Measurements from ENCODE around the gene TMBIM1.

Gene TMBIM1

DNA sequence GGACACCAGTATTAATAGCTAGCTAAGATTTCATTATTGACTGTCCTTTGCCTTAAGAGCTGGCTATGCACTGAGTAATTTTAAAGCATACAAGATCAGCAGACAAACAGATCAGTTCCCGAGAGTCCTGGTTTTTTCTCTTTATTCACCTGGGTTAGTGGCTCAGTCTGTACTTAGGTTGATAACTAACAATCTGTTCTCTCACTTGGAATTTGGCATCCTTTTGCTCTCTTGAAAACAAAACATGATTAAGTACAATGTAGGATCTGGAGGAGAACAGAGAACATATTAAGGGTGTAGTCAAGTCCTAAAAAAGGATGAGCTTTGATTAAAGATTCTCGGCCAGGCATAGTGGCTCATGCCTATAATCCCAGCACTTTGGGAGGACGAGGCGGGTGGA, 58.8 kb downstream of the TMBIM1 start:
- TF ChIP-seq, protein P1, sequence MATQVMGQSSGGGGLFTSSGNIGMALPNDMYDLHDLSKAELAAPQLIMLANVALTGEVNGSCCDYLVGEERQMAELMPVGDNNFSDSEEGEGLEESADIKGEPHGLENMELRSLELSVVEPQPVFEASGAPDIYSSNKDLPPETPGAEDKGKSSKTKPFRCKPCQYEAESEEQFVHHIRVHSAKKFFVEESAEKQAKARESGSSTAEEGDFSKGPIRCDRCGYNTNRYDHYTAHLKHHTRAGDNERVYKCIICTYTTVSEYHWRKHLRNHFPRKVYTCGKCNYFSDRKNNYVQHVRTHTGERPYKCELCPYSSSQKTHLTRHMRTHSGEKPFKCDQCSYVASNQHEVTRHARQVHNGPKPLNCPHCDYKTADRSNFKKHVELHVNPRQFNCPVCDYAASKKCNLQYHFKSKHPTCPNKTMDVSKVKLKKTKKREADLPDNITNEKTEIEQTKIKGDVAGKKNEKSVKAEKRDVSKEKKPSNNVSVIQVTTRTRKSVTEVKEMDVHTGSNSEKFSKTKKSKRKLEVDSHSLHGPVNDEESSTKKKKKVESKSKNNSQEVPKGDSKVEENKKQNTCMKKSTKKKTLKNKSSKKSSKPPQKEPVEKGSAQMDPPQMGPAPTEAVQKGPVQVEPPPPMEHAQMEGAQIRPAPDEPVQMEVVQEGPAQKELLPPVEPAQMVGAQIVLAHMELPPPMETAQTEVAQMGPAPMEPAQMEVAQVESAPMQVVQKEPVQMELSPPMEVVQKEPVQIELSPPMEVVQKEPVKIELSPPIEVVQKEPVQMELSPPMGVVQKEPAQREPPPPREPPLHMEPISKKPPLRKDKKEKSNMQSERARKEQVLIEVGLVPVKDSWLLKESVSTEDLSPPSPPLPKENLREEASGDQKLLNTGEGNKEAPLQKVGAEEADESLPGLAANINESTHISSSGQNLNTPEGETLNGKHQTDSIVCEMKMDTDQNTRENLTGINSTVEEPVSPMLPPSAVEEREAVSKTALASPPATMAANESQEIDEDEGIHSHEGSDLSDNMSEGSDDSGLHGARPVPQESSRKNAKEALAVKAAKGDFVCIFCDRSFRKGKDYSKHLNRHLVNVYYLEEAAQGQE (IDR thresholded peaks at IDR 0.05; ENCODE audit: insufficient replicate concordance, low read depth) = no peak
- TF ChIP-seq GABPA (IDR thresholded peaks at IDR 0.05; ENCODE audit: low read depth) (no peak), SPI1 (IDR thresholded peaks at IDR 0.05; ENCODE audit: borderline replicate concordance, low read depth) (no peak), POLR2AphosphoS5 (IDR thresholded peaks at IDR 0.05; ENCODE audit: low read depth) (no peak)
- TF ChIP-seq, protein P2, sequence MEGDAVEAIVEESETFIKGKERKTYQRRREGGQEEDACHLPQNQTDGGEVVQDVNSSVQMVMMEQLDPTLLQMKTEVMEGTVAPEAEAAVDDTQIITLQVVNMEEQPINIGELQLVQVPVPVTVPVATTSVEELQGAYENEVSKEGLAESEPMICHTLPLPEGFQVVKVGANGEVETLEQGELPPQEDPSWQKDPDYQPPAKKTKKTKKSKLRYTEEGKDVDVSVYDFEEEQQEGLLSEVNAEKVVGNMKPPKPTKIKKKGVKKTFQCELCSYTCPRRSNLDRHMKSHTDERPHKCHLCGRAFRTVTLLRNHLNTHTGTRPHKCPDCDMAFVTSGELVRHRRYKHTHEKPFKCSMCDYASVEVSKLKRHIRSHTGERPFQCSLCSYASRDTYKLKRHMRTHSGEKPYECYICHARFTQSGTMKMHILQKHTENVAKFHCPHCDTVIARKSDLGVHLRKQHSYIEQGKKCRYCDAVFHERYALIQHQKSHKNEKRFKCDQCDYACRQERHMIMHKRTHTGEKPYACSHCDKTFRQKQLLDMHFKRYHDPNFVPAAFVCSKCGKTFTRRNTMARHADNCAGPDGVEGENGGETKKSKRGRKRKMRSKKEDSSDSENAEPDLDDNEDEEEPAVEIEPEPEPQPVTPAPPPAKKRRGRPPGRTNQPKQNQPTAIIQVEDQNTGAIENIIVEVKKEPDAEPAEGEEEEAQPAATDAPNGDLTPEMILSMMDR (IDR thresholded peaks at IDR 0.05; ENCODE audit: insufficient read depth, low read length) = no peak
- no peak overlapping the region for H3K4me3 ChIP-seq (replicated peaks; ENCODE audit: insufficient read depth, low read length)
- no peak overlapping the region for H3K27ac ChIP-seq (replicated peaks)
- DNase-seq (ENCODE audit: low read depth in 1 of 2, low spot score in 1 of 2) = no peak
- H3K27me3 ChIP-seq (ENCODE audit: insufficient read depth, poor library complexity, severe bottlenecking) = no peaks in the 10 kb centered on the region

DNA sequence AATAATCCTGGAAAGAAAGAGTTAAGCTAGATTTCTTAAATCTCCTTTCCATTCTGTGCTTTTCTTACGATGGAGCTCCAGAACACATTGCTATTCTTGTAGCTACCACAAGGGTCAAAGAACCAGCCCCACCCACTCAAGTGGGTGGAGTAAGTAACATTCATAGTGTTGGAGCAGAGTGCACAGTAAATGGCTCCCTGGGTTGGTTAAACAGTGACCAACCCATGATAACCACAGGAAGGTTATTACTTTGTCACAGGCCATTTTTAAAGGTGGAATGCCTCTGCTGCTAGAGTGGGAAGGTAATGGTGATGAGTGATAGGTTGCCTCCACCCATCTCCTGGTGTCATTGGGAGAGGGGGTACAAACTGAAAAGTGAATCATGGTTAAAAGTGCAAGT, 61.4 kb downstream of the TMBIM1 start:
- TF ChIP-seq SPI1 (IDR thresholded peaks at IDR 0.05; ENCODE audit: borderline replicate concordance, low read depth) (no peak), GABPA (IDR thresholded peaks at IDR 0.05; ENCODE audit: low read depth) (no peak), POLR2AphosphoS5 (IDR thresholded peaks at IDR 0.05; ENCODE audit: low read depth) (no peak)
- TF ChIP-seq, protein P2 (IDR thresholded peaks at IDR 0.05; ENCODE audit: insufficient read depth, low read length) = no peak
- TF ChIP-seq, protein P1 (IDR thresholded peaks at IDR 0.05; ENCODE audit: insufficient replicate concordance, low read depth) = no peak
- DNase-seq (ENCODE audit: low read depth in 1 of 2, low spot score in 1 of 2) = no peak
- H3K4me3 ChIP-seq (replicated peaks; ENCODE audit: insufficient read depth, low read length) = no peak overlapping the region
- no peaks in the 10 kb centered on the region for H3K27me3 ChIP-seq (ENCODE audit: insufficient read depth, poor library complexity, severe bottlenecking)
- H3K27ac ChIP-seq (replicated peaks) = peak overlapping the region; percentile 70

DNA sequence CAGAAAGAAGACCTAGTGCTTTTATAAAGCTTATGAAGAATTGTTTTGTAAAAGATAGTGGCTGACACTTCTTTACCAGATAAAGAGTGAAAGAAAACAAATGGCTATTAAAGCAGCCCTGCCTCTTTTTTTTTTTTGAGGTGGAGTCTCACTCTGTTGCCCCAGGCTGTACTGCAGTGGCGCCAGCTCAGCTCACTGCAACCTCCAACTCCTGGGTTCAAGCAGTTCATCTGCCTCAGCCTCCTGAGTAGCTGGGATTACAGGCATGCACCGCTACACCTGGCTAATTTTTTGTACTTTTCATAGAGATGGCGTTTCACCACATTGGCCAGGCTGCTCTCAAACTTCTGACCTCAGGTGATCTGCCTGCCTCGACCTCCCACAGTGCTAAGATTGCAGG, 62.5 kb downstream of the TMBIM1 start:
- Histone ChIP-seq H3K27ac (replicated peaks) (peak overlapping the region; percentile 70), H3K4me3 (replicated peaks; ENCODE audit: insufficient read depth, low read length) (no peak overlapping the region), H3K27me3 (ENCODE audit: insufficient read depth, poor library complexity, severe bottlenecking) (no peaks in the 10 kb centered on the region)
- DNase-seq (ENCODE audit: low read depth in 1 of 2, low spot score in 1 of 2) = no peak
- TF ChIP-seq, protein P2 (IDR thresholded peaks at IDR 0.05; ENCODE audit: insufficient read depth, low read length) = no peak
- TF ChIP-seq POLR2AphosphoS5 (IDR thresholded peaks at IDR 0.05; ENCODE audit: low read depth) (no peak), SPI1 (IDR thresholded peaks at IDR 0.05; ENCODE audit: borderline replicate concordance, low read depth) (no peak), GABPA (IDR thresholded peaks at IDR 0.05; ENCODE audit: low read depth) (no peak)
- TF ChIP-seq, protein P1 (IDR thresholded peaks at IDR 0.05; ENCODE audit: insufficient replicate concordance, low read depth) = no peak

All from HL-60 (cell line).